Tongue (tissue), 2 donors: ENCODE measurements around the gene CHD8. TPM values are rescaled to one million over a fixed set of nuclear protein-coding genes. Genes with fewer than 3 reads are reported as not detected.

Experiments
- DNase-seq: peaks from one replicate; pipeline ENCODE4 v3.0.0-alpha.2; 2015
- total RNA-seq: library from RNA; depleted of rRNA; stranded (reverse); fragments of >200 nt; gene quantifications from one replicate; pipeline ENCODE4 v1.2.3, GENCODE V29; 2014

Gene CHD8
- total RNA-seq, 1 donor from 2014 or later = 48.0 TPM

GRCh38 chr14:21437063-21437901, 18.6 kb downstream of the CHD8 start:
- DNase-seq = peak; percentile 100

GRCh38 chr14:21436567-21437062, 19.3 kb downstream of the CHD8 start:
- peak; percentile 6 for DNase-seq

GRCh38 chr14:21431126-21431525, 24.8 kb downstream of the CHD8 start:
- DNase-seq = no peak

- DNase-seq = peak; percentile 32
Measured at GRCh38 chr14:21428930-21429329, 27.0 kb downstream of the CHD8 start.

- no peak for DNase-seq
Measured at GRCh38 chr14:21426692-21427091, 29.2 kb downstream of the CHD8 start.

- no peak for DNase-seq
Measured at GRCh38 chr14:21419528-21419927, 36.4 kb downstream of the CHD8 start.

GRCh38 chr14:21415329-21415728, 40.6 kb downstream of the CHD8 start:
- no peak for DNase-seq

GRCh38 chr14:21414137-21414631, 41.7 kb downstream of the CHD8 start:
- no peak for DNase-seq

- DNase-seq = no peak
Measured at GRCh38 chr14:21408147-21408546, 47.8 kb downstream of the CHD8 start.

- DNase-seq = no peak
Measured at GRCh38 chr14:21406213-21406612, 49.7 kb downstream of the CHD8 start.

GRCh38 chr14:21405097-21405496, 50.8 kb downstream of the CHD8 start:
- DNase-seq = no peak

- no peak for DNase-seq
Measured at GRCh38 chr14:21399311-21399870, 56.5 kb downstream of the CHD8 start.

GRCh38 chr14:21398901-21399300, 57.0 kb downstream of the CHD8 start:
- DNase-seq = no peak

- DNase-seq = no peak
Measured at GRCh38 chr14:21395450-21395849, 60.5 kb downstream of the CHD8 start.

GRCh38 chr14:21385188-21385904, 70.6 kb downstream of the CHD8 start:
- peak; percentile 1 for DNase-seq

GRCh38 chr14:21384494-21384851, 71.5 kb downstream of the CHD8 start:
- no peak for DNase-seq

GRCh38 chr14:21383848-21384493, 72.0 kb downstream of the CHD8 start, which contains the start of gene SUPT16H:
Gene SUPT16H, minus strand, starts transcription at chr14:21384019. Its CDS starts 92 bp downstream, at chr14:21383927.
- peak; percentile 98 for DNase-seq

GRCh38 chr14:21382886-21383847, 72.8 kb downstream of the CHD8 start:
- DNase-seq = peak; percentile 59

- DNase-seq = no peak
Measured at GRCh38 chr14:21382095-21382494, 73.8 kb downstream of the CHD8 start.

- DNase-seq = no peak
Measured at GRCh38 chr14:21379338-21379737, 76.6 kb downstream of the CHD8 start.

- DNase-seq = no peak
Measured at GRCh38 chr14:21373980-21374379, 81.9 kb downstream of the CHD8 start.
